ENCODE results near the gene MKLN1.

- TF ChIP-seq, protein P1, sequence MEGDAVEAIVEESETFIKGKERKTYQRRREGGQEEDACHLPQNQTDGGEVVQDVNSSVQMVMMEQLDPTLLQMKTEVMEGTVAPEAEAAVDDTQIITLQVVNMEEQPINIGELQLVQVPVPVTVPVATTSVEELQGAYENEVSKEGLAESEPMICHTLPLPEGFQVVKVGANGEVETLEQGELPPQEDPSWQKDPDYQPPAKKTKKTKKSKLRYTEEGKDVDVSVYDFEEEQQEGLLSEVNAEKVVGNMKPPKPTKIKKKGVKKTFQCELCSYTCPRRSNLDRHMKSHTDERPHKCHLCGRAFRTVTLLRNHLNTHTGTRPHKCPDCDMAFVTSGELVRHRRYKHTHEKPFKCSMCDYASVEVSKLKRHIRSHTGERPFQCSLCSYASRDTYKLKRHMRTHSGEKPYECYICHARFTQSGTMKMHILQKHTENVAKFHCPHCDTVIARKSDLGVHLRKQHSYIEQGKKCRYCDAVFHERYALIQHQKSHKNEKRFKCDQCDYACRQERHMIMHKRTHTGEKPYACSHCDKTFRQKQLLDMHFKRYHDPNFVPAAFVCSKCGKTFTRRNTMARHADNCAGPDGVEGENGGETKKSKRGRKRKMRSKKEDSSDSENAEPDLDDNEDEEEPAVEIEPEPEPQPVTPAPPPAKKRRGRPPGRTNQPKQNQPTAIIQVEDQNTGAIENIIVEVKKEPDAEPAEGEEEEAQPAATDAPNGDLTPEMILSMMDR (IDR thresholded peaks at IDR 0.05; ENCODE audit: poor library complexity) = no peak
- TF ChIP-seq EZH2 (IDR thresholded peaks at IDR 0.05; ENCODE audit: borderline replicate concordance) = no peak
Observed at GRCh38 chr7:131352032-131352431, 24.4 kb downstream of the MKLN1 start.
